Epithelial cell of esophagus (primary cell): Measurements from ENCODE around the gene CD59.

ENCODE experiments used
- DNase-seq: peaks from one replicate; pipeline ENCODE4 v3.0.0; 2010; ENCODE audit warnings: low read depth
- H3K4me3 ChIP-seq: 2 replicates; pipeline ENCODE4 v1.5.1; 2011; ENCODE audit warnings: mild to moderate bottlenecking, low read length, control low read depth
- CTCF ChIP-seq: IDR thresholded peaks from 2 replicates; pipeline ENCODE4 v1.5.1; 2011; ENCODE audit warnings: low read depth, mild to moderate bottlenecking, low read length, control low read depth, inconsistent platforms; ENCODE audit not compliant: insufficient read depth; ENCODE audit errors: missing control alignments

The CD59 gene

DNA sequence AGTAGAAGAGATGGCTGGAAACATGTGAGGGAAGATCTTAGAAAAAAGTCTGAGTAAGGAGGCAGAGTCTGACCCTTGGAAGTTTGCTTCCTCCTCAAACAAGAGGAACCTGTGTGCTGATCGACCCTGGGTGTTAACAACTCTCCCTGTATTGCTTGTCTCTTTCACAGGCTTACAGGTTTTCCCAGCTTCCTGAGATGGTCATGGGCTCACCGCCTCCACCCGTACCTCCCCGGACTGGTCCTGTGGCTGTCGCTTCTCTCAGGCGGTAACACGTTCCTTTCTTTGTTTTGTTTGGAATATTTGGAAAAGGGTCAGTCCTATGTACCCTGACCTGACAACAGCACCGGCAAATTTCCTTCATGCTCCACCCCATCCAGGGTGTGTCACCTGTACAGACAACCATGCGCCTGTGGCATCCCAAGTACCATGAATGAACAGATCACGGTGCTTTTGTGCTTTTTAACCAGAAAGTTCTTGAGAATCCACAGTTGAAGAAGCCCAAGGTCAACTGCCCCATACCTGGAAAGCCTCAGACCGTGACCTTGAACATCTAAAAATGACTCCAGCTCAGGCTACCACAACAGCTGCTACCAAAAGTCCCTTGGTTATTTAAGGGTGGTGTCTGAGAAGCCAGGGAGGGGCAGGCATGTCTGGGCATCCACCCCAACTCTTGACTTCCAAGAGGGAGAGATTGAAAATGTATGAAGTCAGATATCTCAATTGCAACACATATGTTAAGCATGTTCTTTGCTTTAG lies 80.2 kb downstream of the CD59 start:
- H3K4me3 ChIP-seq = no peak overlapping the region
- DNase-seq = peak; percentile 87
- TF ChIP-seq CTCF = no peak

- no peak for DNase-seq
- TF ChIP-seq CTCF = no peak
- no peak overlapping the region for H3K4me3 ChIP-seq
These were observed 81.6 kb downstream of the CD59 start for GRCh38 chr11:33654594-33654993.
